Hepatocyte (in vitro differentiated cells): ENCODE results near the gene GALNT17.

Experiments used
- EZH2 ChIP-seq: fragments of 200-600 bp; sonication (generic); IDR thresholded peaks from 2 replicates; pipeline ENCODE4 v1.6.1; 2016; ENCODE audit warnings: antibody characterized with exemption, mild to moderate bottlenecking, borderline replicate concordance
- TF ChIP-seq, protein P1 (sequence below): fragments of 200-600 bp; sonication (generic); IDR thresholded peaks from 2 replicates; pipeline ENCODE4 v1.5.1; 2016; ENCODE audit warnings: antibody characterized with exemption, mild to moderate bottlenecking; ENCODE audit not compliant: poor library complexity

DNA sequence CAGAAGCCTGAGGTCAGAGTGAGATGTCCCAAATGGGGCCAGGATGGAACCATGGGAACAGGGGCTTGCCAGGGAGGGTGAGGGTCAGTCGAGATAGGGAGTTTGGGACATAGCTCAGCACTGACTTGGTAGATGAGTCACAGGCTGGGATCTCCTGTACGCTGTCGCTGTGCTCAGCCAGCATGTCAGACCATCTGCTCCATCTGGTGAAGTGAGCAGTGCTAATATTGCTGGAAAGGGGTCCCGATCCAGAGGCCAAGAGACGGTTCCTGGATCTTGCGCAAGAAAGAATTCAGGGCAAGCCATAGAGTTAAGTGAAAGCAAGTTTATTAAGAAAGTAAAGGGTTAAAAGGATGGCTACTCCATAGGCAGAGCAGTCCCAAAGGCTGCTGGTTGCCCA lies 505.6 kb downstream of the GALNT17 start:
- TF ChIP-seq EZH2 = no peak
- TF ChIP-seq, protein P1, sequence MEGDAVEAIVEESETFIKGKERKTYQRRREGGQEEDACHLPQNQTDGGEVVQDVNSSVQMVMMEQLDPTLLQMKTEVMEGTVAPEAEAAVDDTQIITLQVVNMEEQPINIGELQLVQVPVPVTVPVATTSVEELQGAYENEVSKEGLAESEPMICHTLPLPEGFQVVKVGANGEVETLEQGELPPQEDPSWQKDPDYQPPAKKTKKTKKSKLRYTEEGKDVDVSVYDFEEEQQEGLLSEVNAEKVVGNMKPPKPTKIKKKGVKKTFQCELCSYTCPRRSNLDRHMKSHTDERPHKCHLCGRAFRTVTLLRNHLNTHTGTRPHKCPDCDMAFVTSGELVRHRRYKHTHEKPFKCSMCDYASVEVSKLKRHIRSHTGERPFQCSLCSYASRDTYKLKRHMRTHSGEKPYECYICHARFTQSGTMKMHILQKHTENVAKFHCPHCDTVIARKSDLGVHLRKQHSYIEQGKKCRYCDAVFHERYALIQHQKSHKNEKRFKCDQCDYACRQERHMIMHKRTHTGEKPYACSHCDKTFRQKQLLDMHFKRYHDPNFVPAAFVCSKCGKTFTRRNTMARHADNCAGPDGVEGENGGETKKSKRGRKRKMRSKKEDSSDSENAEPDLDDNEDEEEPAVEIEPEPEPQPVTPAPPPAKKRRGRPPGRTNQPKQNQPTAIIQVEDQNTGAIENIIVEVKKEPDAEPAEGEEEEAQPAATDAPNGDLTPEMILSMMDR = no peak
